T-helper 2 cell (primary cell): ENCODE data around the gene KCP.

Source experiments
- DNase-seq, 5 experiments: peaks; one replicate each; pipeline versions ENCODE4 v3.0.0 to v3.0.0-alpha.2; 2012 to 2022
- total RNA-seq, 2 donors: gene quantifications; one replicate each; lab custom pipeline; 2026; lab: John Stamatoyannopoulos, UW

Gene KCP
- total RNA-seq, result 1.0 to 1.9 reads per million in 2 donors

- no peak for DNase-seq
Observed at GRCh38 chr7:128910569-128910945, at the start of gene KCP. KCP (minus strand) TSS chr7:128910709; CDS start chr7:128910676, 33 bp downstream.

GRCh38 chr7:128959296-128959695 is 48.8 kb upstream of the KCP start:
- no peak for DNase-seq

- no peak for DNase-seq
Observed at GRCh38 chr7:128955981-128956380, 45.5 kb upstream of the KCP start.

- no peak for DNase-seq
Observed at GRCh38 chr7:128954830-128955802, 44.6 kb upstream of the KCP start.

- DNase-seq, result no peak
Observed at GRCh38 chr7:128954150-128954549, 43.6 kb upstream of the KCP start.

GRCh38 chr7:128951296-128951695 is 40.8 kb upstream of the KCP start:
- no peak for DNase-seq

GRCh38 chr7:128948976-128949760 is 38.7 kb upstream of the KCP start:
- DNase-seq, result no peak

GRCh38 chr7:128948312-128948973 is 37.9 kb upstream of the KCP start:
- DNase-seq, result no peak

GRCh38 chr7:128947854-128948253 is 37.3 kb upstream of the KCP start:
- no peak for DNase-seq

- no peak for DNase-seq
Observed at GRCh38 chr7:128946936-128947830, 36.7 kb upstream of the KCP start.

- no peak for DNase-seq
Observed at GRCh38 chr7:128945668-128946366, 35.3 kb upstream of the KCP start.

GRCh38 chr7:128944487-128945236 is 34.2 kb upstream of the KCP start:
- DNase-seq, result no peak

GRCh38 chr7:128943251-128943650 is 32.7 kb upstream of the KCP start:
- DNase-seq, result peak in 1 of 5 experiments; percentile 66

- DNase-seq, result no peak
Observed at GRCh38 chr7:128941946-128942526, 31.5 kb upstream of the KCP start.

GRCh38 chr7:128941323-128941890 is 30.9 kb upstream of the KCP start:
- no peak for DNase-seq

- DNase-seq, result peak in 1 of 5 experiments; percentile 42
Observed at GRCh38 chr7:128940494-128941322, 30.2 kb upstream of the KCP start.

- DNase-seq, result no peak
Observed at GRCh38 chr7:128939861-128940410, 29.4 kb upstream of the KCP start.

- DNase-seq, result no peak
Observed at GRCh38 chr7:128939075-128939860, 28.8 kb upstream of the KCP start.
